ENCODE measurements around the gene FSCN2.
A peak's percentile ranks its signal among the peaks of the same experiment; 100 is the strongest.

The FSCN2 gene

GRCh38 chr17:81514489-81514738 lies 13.8 kb upstream of the FSCN2 start:
- DNase-seq: no peak

- peak; percentile 74 for DNase-seq
These were observed 13.2 kb upstream of the FSCN2 start for GRCh38 chr17:81514739-81515529.

- no peak for DNase-seq
These were observed 12.6 kb upstream of the FSCN2 start for GRCh38 chr17:81515530-81516041.

- no peak for DNase-seq
These were observed 11.7 kb upstream of the FSCN2 start for GRCh38 chr17:81516439-81516838.

- no peak for DNase-seq
These were observed 11.2 kb upstream of the FSCN2 start for GRCh38 chr17:81517009-81517338.

GRCh38 chr17:81517339-81518112 lies 10.7 kb upstream of the FSCN2 start:
- no peak for DNase-seq

- DNase-seq: no peak
These were observed 9.9 kb upstream of the FSCN2 start for GRCh38 chr17:81518113-81518784.

GRCh38 chr17:81518785-81519283 lies 9.3 kb upstream of the FSCN2 start:
- DNase-seq: no peak

GRCh38 chr17:81519284-81520020 lies 8.7 kb upstream of the FSCN2 start:
- DNase-seq: no peak

- DNase-seq: no peak
These were observed 7.9 kb upstream of the FSCN2 start for GRCh38 chr17:81520021-81520901.

- DNase-seq: no peak
These were observed 5.4 kb upstream of the FSCN2 start for GRCh38 chr17:81522491-81523401.

- DNase-seq: peak; percentile 27
These were observed 4.7 kb upstream of the FSCN2 start for GRCh38 chr17:81523402-81524038.

- DNase-seq: no peak
These were observed 3.9 kb upstream of the FSCN2 start for GRCh38 chr17:81524039-81524864.

- DNase-seq: no peak
These were observed 3.4 kb upstream of the FSCN2 start for GRCh38 chr17:81524865-81525159.

GRCh38 chr17:81526662-81527571 lies 1.3 kb upstream of the FSCN2 start:
- no peak for DNase-seq

- no peak for DNase-seq
These were observed 140 bp downstream of the FSCN2 start for GRCh38 chr17:81528384-81528650.

GRCh38 chr17:81528651-81529436 lies 667 bp downstream of the FSCN2 start:
- no peak for DNase-seq

- DNase-seq: no peak
These were observed 1.2 kb downstream of the FSCN2 start for GRCh38 chr17:81529437-81529803.
